Measurements from ENCODE around the gene FXYD4. TPM values are rescaled to one million over a fixed set of nuclear protein-coding genes. Genes with fewer than 3 reads are reported as not detected.

FXYD4 gene
- total RNA-seq, 1 experiment from 2014 or later, result not detected

- H3K9me3 ChIP-seq (ENCODE audit: low read length), result no peaks in the 10 kb centered on the region
- H3K79me2 ChIP-seq (ENCODE audit: low read length), result peaks cover 98% of the 10 kb centered on the region
- H3K9me2 ChIP-seq (replicated peaks; ENCODE audit: low read length), result no peaks in the 10 kb centered on the region
- no peaks in the 10 kb centered on the region for H3F3A ChIP-seq (ENCODE audit: low read length, unreplicated experiment)
- H2AFZ ChIP-seq (ENCODE audit: low read length), result no peak overlapping the region
- intact Hi-C loops (cut with micrococcal nuclease), result no loop called here
- ChIA-PET POLR2A (ENCODE audit: unreplicated experiment) (no interaction called here), CTCF (no interaction called here)
- H3K36me3 ChIP-seq (ENCODE audit: low read depth, low read length), result peaks cover 66% of the 10 kb centered on the region
- BruUV-seq (replicated peaks), result no TSS peak
- H4K20me1 ChIP-seq (ENCODE audit: low read length), result peaks cover 74% of the 10 kb centered on the region
- no peak for DNase-seq
- no peak overlapping the region for H3K27ac ChIP-seq (ENCODE audit: low read length)
- ATAC-seq, result no peak
- peak overlapping the region; percentile 95 for H3K4me2 ChIP-seq (ENCODE audit: low read length)
- no peaks in the 10 kb centered on the region for H3K27me3 ChIP-seq (ENCODE audit: low read length)
- H3K4me3 ChIP-seq (ENCODE audit: low read length), result peak overlapping the region; percentile 78; the same call in 1 of the 2 replicates
- H3K4me1 ChIP-seq (ENCODE audit: insufficient read depth, low read length), result peaks cover 30% of the 10 kb centered on the region
- TF ChIP-seq CTCF (conservative IDR thresholded peaks at IDR 0.05; ENCODE audit: low read depth, low read length), result no peak
- TF ChIP-seq EZH2 (IDR thresholded peaks at IDR 0.05; ENCODE audit: low read length, unreplicated experiment), result no peak
- TF ChIP-seq EZH2phosphoT487 (IDR thresholded peaks at IDR 0.05; ENCODE audit: borderline replicate concordance, low read length), result no peak
- H3K9ac ChIP-seq (ENCODE audit: low read length), result no peak overlapping the region; the same call in 1 of the 2 replicates
Measured at GRCh38 chr10:43393606-43394360, 22.3 kb downstream of the FXYD4 start.

- H3K27ac ChIP-seq (ENCODE audit: low read length), result no peak overlapping the region
- H3K9me2 ChIP-seq (replicated peaks; ENCODE audit: low read length), result no peaks in the 10 kb centered on the region
- no peak overlapping the region for H2AFZ ChIP-seq (ENCODE audit: low read length)
- H3K79me2 ChIP-seq (ENCODE audit: low read length), result peaks cover 98% of the 10 kb centered on the region
- ChIA-PET POLR2A (ENCODE audit: unreplicated experiment) (no interaction called here), CTCF (no interaction called here)
- ATAC-seq, result no peak
- intact Hi-C loops (cut with micrococcal nuclease), result loop anchor here (5.0 kb wide), 2 partner anchors 38 to 42 kb away; partner anchors contain the start of gene ZNF487
- peaks cover 64% of the 10 kb centered on the region for H3K36me3 ChIP-seq (ENCODE audit: low read depth, low read length)
- peaks cover 41% of the 10 kb centered on the region for H3K4me1 ChIP-seq (ENCODE audit: insufficient read depth, low read length)
- peak overlapping the region; percentile 98 for H3K9ac ChIP-seq (ENCODE audit: low read length)
- H4K20me1 ChIP-seq (ENCODE audit: low read length), result peaks cover 75% of the 10 kb centered on the region
- H3K4me2 ChIP-seq (ENCODE audit: low read length), result peak overlapping the region; percentile 95
- TF ChIP-seq EZH2 (IDR thresholded peaks at IDR 0.05; ENCODE audit: low read length, unreplicated experiment), result no peak
- TF ChIP-seq CTCF (conservative IDR thresholded peaks at IDR 0.05; ENCODE audit: low read depth, low read length), result no peak
- TF ChIP-seq EZH2phosphoT487 (IDR thresholded peaks at IDR 0.05; ENCODE audit: borderline replicate concordance, low read length), result no peak
- BruUV-seq (replicated peaks), result no TSS peak
- H3K9me3 ChIP-seq (ENCODE audit: low read length), result no peaks in the 10 kb centered on the region
- H3K4me3 ChIP-seq (ENCODE audit: low read length), result peak overlapping the region; percentile 78
- no peak for DNase-seq
- H3F3A ChIP-seq (ENCODE audit: low read length, unreplicated experiment), result no peaks in the 10 kb centered on the region
- H3K27me3 ChIP-seq (ENCODE audit: low read length), result no peaks in the 10 kb centered on the region
Measured at GRCh38 chr10:43394868-43395267, 23.4 kb downstream of the FXYD4 start.

- Histone ChIP-seq H3K9ac (ENCODE audit: low read length) (peak overlapping the region; percentile 98), H3K4me1 (ENCODE audit: insufficient read depth, low read length) (peaks cover 48% of the 10 kb centered on the region), H3K36me3 (ENCODE audit: low read depth, low read length) (peaks cover 62% of the 10 kb centered on the region), H2AFZ (ENCODE audit: low read length) (no peak overlapping the region), H3K27ac (ENCODE audit: low read length) (peak overlapping the region; percentile 93), H3K27me3 (ENCODE audit: low read length) (no peaks in the 10 kb centered on the region), H3K4me3 (ENCODE audit: low read length) (peak overlapping the region; percentile 78), H3F3A (ENCODE audit: low read length, unreplicated experiment) (no peaks in the 10 kb centered on the region), H3K79me2 (ENCODE audit: low read length) (peaks cover 98% of the 10 kb centered on the region), H3K9me3 (ENCODE audit: low read length) (no peaks in the 10 kb centered on the region), H3K9me2 (replicated peaks; ENCODE audit: low read length) (no peaks in the 10 kb centered on the region), H4K20me1 (ENCODE audit: low read length) (peaks cover 75% of the 10 kb centered on the region), H3K4me2 (ENCODE audit: low read length) (peak overlapping the region; percentile 95)
- no TSS peak for BruUV-seq (replicated peaks)
- TF ChIP-seq EZH2phosphoT487 (IDR thresholded peaks at IDR 0.05; ENCODE audit: borderline replicate concordance, low read length) (no peak), EZH2 (IDR thresholded peaks at IDR 0.05; ENCODE audit: low read length, unreplicated experiment) (no peak), CTCF (conservative IDR thresholded peaks at IDR 0.05; ENCODE audit: low read depth, low read length) (no peak)
- intact Hi-C loops (cut with micrococcal nuclease), result loop anchor here (5.0 kb wide), 2 partner anchors 38 to 42 kb away; partner anchors contain the start of gene ZNF487
- ChIA-PET POLR2A (ENCODE audit: unreplicated experiment) (interaction anchor here (0.7 kb wide), 2 partner anchors 59 to 91 kb away, joined by 3 to 4 read pairs; no protein-coding TSS in a partner anchor), CTCF (interaction anchor here (0.5 to 0.6 kb wide), 2 partner anchors 15 to 531 kb away, joined by 3 to 4 read pairs; no protein-coding TSS in a partner anchor)
- no peak for ATAC-seq
- no peak for DNase-seq
Measured at GRCh38 chr10:43395571-43396060, 24.2 kb downstream of the FXYD4 start.
